NCI-H748 treated with DMSO at 0.1 percent for 48 hours (cell line): Measurements from ENCODE around the gene NIBAN1.
A peak's percentile ranks its signal among the peaks of the same experiment; 100 is the strongest.
"Not testable (repeated sequence)": the region's sequence is repeated elsewhere in the genome, so short reads cannot be mapped to it uniquely, and the experiment has no call there.

Experiments
- DNase-seq: peaks from one replicate; lab custom pipeline; 2025; lab: John Stamatoyannopoulos, UW

NIBAN1 gene, protein sequence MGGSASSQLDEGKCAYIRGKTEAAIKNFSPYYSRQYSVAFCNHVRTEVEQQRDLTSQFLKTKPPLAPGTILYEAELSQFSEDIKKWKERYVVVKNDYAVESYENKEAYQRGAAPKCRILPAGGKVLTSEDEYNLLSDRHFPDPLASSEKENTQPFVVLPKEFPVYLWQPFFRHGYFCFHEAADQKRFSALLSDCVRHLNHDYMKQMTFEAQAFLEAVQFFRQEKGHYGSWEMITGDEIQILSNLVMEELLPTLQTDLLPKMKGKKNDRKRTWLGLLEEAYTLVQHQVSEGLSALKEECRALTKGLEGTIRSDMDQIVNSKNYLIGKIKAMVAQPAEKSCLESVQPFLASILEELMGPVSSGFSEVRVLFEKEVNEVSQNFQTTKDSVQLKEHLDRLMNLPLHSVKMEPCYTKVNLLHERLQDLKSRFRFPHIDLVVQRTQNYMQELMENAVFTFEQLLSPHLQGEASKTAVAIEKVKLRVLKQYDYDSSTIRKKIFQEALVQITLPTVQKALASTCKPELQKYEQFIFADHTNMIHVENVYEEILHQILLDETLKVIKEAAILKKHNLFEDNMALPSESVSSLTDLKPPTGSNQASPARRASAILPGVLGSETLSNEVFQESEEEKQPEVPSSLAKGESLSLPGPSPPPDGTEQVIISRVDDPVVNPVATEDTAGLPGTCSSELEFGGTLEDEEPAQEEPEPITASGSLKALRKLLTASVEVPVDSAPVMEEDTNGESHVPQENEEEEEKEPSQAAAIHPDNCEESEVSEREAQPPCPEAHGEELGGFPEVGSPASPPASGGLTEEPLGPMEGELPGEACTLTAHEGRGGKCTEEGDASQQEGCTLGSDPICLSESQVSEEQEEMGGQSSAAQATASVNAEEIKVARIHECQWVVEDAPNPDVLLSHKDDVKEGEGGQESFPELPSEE

DNA sequence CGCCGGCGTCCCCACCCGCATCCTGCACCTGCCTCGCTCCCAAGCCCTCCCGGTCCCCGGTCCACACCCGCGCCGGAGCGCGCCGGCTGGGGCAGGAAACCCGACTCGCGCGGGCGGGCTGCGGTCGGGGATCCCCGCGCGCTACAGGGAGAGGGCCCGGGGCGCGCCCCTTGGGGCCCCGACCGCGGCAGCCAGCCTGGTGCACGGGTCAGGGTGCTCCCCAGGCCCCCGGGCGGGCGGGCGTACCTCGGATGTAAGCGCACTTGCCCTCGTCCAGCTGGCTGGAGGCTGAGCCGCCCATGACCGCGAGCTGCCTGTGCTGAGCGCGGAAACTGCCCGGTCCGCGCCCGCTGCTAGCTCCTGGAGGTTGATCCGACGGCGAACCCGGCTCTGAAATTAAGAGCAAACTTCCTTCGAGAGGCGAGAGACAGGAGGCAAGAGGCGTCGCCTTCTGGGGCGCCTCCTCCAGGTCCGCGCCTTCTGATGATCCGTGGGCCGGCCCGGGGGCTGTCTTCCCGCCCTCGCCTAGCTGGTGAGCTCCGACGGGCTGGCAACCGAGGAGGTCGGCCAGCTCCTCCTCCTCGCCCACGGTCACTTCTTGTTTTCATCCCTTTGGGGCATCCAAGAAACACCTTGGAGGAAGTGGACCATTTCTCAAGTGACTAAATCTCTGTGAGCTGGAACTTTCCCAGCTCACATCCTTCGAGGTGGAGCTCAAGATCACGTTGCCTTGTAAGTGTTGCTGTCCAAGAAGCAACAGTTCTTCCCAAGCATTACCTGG, at the start of gene NIBAN1:
Gene NIBAN1, minus strand, starts transcription at position 453 of the 781 bp plus-strand sequence. Its CDS starts 152 bp downstream, at position 301.
- no peak for DNase-seq

DNA sequence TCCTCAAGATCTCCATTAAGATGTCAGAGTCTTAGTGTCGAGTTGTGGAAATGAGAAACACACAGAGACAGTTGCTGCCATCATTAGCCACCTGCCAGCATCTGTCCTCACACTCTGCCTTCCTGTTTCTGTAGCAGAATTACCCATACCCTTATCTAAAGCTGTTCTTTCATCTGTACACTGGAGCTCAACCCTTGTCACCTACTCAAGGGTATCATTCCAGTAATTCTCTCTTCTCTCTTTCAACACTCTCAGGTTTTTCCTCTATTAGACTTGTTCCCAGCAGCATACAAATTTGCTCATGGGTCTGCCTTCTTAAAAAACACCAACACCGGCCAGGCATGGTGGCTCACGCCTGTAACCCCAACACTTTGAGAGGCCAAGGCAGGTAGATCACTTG, 43.7 kb upstream of the NIBAN1 start:
- DNase-seq = no peak

DNA sequence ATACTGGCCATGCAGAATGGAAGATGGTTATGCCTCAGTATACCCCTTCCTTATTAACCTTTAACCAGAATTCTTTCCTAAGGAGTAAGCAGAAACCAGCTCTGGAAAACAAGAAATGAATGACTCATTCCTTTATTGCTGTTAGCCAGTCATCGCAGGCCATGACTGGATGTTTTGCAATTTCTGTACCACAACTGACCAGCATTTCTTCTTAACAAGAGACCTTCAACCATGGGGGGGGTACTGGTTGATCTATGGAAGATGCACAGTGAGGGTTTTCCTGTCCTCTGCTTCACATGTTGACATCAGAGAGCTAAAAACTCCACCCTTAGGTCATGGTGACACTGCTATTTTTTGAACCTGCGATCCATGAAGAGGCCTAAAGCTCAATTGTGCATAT, 43.0 kb upstream of the NIBAN1 start:
- DNase-seq = no peak

DNA sequence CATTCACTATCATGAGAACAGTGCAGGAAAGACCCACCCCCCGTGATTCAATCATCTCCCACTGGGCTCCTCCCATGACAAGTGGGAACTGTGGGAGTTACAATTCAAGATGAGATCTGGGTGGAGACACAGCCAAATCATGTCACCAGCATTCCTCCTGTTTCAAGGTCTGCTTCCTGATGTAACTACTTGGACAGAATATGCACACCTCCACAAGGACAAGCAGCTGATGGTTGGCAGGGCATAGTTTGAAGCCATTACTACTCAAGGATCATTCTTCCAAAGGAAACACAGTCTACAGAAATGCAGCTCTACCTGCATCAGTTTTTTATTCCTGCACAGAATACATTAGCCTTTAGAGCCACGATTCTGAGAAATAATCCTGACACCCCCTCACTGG, 42.6 kb upstream of the NIBAN1 start:
- DNase-seq = no peak

DNA sequence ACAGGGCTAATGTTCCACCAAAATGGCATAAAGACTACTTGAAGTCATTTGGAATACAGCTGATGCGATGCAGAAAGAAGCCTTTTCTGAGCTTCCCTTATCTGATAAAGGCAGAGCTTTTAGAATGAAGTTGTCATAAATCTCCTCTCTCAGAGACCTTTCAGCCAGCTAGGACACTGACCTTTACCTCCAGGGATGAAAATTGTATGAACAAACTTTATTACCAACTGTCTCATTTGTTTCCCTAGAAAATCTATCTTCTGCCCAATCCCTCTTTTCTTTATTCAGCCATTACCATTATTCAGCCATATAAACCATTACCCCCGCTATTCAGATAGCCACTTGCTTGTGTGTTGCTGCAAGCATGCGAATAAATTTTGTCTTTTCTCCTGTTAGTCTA, 41.3 kb upstream of the NIBAN1 start:
- DNase-seq = no peak

DNA sequence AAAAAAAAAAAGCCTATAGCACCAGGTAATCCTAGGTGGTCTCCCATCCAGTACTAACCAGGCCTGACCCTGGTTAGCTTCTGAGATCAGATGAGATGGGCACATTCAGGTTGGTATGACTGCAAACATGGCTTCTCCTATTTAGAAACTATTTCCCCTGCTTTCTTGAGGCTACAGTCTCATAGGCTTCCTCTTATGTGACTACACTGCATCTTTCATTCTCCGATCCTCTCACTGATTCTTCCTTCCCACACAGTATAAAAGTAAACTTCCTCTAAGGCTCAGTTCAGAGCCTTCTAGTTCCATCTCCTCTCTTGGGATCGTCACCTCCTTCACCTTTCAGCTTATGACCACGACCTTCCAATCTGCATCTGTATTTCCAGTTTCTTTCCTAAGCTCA, 40.6 kb upstream of the NIBAN1 start:
- DNase-seq = no peak

DNA sequence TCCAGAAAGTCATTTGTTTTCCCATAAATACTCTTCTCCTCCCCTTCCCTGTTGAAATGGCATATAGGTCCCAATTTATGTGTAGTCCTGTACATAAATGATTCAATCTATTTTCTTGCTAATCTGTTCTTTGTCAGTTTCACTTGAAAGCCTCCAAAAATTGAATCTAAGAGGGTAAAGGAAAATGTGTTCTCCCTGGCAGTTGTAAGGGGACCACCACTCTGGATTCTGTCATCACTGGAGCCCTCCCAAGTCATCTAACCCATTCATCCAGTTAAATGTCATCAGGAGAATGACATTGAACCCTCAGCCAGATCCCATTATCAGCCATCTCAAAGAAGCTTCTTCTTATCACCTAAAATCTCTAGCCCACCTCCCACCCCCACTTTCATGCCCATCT, 36.1 kb upstream of the NIBAN1 start:
- no peak for DNase-seq

DNA sequence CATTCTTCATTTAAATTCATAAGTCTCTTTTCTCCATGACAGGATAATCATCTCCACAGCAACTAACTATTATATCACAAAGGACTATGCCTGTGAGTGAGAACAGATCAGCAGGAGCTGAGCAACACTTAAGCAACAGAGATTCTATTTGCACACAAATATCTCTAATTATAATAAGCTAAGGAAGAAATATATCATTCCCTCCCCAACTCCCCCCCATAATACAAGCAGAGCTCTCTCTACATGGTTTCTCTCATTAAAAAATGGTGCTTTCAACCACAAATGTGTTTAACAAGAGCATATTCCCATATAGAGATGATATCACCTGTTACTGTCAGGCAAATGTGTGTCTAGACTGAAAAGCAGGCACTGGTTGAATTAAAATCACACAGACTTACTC, 34.5 kb upstream of the NIBAN1 start:
- peak; percentile 17 for DNase-seq

DNA sequence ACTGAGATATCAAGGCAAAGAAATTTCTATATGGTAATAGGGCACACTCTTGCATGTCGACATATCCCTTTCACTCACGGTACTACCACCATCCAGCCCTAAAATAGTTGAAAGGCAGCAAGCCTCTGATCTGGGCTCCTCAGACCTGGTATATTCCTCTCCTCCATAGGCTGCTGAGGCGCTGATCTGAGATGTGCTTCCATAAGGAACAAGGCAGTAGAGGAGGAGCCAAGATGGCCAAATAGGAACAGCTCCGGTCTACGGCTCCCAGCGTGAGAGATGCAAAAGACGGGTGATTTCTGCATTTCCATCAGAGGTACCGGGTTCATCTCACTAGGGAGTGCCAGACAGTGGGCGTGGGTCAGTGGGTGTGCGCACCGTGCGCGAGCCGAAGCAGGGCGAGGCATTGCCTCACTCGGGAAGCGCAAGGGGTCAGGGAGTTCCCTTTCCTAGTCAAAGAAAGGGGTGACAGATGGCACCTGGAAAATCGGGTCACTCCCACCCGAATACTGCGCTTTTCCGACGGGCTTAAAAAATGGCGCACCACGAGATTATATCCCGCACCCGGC, 27.1 kb upstream of the NIBAN1 start:
- not testable (repeated sequence) for DNase-seq

DNA sequence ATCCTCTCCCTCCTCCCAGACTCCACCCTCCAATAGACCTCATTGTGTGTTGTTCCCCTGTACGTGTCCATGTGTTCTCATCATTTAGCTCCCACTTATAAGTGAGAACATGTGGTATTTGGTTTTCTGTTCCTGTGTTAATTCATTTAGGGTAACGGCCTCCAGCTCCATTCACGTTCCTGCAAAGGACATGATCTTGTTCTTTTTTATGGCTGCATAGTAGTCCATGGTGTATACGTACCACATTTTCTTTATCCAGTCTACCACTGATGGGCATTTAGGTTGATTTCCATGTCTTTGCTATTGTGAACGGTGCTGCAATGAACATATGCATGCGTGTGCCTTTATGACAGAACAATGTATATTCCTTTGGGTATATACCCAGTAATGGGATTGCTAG, 25.7 kb upstream of the NIBAN1 start:
- DNase-seq = not testable (repeated sequence)

DNA sequence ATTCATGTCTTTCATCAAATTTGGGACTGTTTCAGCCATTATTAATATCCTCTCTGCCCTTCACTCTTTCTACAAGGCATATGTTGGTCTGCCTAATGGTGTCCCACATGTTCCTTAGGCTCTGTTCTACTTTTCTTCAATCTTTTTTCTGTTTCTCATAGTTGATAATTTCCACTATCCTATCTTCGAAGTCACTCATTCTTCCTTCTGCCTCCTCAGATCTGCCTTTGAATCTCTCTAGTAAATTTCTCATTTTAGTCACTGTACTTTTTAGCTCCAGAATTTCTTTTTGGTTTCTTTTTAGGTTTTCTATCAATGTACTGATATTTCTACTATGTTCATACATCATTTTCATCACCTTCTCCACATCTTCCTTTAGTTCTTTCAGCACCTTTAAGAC, 20.0 kb upstream of the NIBAN1 start:
- no peak for DNase-seq

DNA sequence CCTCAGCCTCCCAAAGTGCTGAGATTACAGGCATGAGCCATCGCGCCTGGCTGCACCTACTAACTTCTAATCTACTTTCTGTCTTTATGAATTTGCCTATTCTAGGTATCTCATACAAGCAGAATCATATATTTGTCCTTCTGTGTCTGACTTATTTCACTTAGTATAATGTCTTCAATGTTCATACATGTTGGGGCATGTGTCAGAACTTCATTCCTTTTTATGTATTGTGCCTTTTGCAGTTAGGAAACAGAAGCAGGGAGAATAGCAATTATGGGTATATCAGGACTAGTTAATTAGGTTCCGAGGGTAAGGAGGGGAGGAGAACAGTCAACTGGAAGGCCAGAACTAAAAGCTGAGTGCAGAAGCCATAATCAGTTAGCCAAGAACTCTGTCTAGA, 18.0 kb upstream of the NIBAN1 start:
- no peak for DNase-seq

DNA sequence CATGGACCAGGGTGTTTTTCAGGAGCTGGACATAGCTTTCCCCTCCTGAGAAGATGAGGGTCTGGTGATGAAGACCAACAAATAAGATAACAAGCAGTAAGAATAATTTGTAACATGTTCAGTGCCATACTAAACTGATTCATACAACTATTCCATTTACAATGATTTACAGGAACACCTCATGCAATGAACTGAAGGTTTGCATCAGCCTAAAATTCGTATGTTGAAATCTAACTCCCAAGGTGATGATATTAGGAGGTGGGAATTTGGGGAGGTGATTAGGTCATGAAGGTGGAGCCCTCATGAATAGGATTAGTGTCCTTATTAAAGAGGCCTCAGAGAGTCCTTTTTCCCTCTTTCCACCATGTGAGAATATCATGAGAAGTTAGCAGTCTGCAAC, 15.9 kb upstream of the NIBAN1 start:
- DNase-seq = no peak

DNA sequence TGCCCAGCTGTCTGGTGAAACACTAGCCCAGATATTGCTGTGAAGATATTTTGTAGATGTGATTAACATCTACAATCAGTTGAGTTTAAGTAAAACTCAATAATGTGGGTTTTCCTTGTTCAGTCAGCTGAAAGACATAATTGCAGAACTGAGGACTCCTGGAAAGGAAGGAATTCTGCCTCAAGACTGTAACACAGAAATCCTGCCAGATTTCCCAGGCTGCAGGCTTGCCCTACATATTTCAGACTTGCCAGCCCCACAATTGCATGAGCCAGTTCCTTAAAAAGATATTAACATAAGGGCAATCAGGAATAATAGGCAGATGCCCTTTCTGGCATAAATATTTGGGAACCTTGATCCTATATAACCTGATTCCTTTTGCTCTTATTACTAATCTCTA, 14.2 kb upstream of the NIBAN1 start:
- no peak for DNase-seq

DNA sequence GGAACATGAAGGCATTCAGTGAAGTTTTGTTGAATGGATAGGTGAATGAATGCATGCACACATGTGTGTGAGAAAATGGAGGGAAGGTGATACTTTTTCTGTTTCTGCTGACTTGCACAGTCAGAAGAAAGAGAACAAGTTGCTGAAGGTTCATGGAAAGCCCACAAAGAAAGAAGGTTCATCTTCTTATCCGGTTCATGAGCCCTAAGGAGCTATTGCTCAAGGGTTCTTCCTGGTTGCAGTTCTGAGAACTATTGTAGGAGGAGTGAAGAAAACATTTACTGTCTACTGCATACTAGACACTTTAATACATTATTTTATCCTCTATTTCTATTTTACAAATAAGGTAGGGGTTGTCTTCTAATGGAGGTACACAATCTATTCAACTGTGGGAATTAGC, 13.4 kb upstream of the NIBAN1 start:
- no peak for DNase-seq

DNA sequence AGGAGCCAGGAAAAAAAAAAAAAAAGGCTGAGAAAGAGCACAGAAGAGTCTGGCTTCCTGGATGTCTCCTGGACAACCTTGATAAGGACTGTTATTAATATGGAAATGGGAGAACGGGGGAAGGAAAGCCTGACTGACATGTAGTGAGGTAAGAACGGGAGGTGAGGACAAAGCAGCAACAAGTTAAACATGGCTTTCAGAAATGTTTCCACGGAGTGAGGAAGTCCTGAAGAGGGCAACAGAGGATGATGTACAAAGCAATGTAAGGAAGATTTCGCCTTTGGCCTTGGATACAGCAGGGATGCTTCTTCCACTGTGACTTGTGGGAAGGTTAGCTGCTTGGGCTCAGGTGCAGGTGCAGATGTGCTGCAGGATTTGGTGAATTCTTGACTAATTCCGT, 11.9 kb upstream of the NIBAN1 start:
- DNase-seq = peak; percentile 17

DNA sequence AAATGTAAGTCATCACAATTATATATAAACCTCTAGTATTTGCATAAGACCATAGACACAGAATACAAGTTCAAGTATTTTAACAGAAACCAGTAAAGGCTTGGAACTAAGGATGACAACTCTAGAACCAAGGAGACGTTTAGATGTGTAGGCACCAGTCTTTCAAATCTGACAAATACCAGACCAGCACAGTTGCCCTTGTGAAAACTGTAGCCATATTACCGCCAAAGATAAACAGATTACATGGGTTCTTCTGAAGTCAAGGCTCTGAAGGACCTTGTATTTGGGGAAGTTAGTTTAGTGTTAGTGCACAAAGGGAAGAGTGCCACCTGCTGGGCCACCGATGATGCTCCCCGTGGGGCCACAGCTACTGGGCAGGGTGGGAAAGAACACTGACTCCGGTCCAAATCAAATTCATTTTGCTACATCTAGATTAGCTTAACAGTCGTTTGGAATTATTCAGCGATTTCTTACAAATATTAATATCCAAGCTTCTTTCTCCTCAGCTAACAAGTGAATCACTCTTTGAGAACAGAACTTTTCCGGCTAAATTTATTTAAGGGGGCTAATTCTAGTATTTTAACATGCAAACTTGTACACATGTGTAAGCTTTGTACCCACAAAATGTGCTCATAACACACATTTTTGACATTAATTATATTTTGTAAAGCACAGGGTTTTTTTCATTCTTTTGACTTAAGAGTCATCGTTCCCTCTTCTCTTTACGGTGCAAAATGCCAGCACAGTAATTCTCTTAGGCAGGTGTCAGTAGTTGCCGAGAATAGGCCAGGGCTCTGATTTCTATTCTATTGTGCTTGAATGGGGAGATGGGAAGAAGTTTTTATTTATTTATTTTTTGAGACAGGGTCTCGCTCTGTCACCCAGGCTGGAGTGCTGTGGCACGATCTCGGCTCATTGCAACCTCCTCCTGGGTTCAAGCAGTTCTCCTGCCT, 8.0 kb upstream of the NIBAN1 start:
- peak; percentile 35 for DNase-seq

DNA sequence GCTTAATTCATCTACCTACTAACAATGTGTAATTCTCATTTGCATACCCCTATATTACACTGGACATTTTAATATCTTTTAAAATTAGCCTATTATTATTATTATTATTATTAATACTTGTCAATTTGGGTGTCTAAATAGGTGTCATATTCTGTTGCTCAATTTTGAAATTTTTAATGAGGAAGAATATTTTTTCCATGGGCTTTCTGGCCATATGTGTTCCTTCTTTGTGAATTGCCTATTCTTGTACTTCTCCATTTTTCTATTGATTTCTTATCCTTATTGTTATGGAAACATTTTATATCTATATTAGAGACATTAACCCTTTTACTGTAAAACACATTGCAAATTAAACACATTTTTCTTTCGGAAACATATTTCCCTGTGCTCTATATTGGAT, 6.4 kb upstream of the NIBAN1 start:
- DNase-seq = no peak

DNA sequence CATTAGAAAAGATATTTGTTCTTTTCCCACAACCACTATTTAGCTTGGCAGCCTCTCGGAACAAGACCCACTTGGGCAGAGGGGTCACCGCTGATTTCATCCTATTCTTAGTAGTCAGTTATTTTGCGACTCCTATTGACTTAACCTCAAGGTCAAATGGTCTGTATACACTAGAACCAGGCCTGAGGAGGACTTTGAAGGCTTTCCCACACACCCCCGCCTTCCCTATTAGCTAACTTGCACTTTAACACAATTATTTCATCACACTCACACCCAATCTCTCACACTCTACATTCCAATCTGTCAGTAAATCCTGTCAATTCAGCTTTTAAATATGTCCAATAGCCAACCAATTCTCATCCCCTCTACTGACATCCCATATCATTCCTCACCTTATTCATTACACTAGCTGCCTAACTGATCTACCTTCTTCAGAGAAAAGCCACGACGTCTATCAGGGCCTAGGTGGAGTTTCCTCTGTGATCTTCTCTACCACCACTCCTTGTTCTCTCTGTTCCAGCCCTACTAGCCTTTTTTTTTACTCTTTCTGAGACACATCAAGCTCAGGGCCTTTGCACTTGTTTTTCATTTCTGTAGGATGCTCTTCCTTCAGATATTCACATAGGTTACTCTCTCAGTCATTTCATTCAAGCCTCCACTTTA, 1.0 kb upstream of the NIBAN1 start:
- DNase-seq = no peak

DNA sequence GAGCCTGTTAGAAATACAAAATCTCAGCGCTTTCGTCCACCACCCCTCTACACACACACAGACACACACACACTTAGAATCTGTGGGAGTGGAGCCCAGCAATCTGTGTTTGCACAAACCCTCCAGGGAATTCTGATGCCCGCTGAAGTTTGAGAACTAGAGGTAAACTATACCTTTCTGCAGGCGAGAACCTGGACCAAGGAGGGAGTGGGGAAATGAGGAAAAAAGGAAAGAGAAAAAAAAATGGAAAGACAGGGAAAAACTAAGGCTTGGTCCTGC, 468 bp upstream of the NIBAN1 start:
- DNase-seq = no peak
